GM19463 (cell line): ENCODE data around the gene C1QTNF8.

ENCODE experiments used
- ATAC-seq: cut with Tn5 transposase; IDR thresholded peaks from one replicate; pipeline ENCODE4 v1.9.1; 2021; ENCODE audit warnings: mild to moderate bottlenecking, moderate library complexity; ENCODE audit not compliant: unreplicated experiment

The C1QTNF8 gene

GRCh38 chr16:1079786-1080525, 16.1 kb downstream of the C1QTNF8 start:
- no peak for ATAC-seq

GRCh38 chr16:1079341-1079740, 16.7 kb downstream of the C1QTNF8 start:
- no peak for ATAC-seq

DNA sequence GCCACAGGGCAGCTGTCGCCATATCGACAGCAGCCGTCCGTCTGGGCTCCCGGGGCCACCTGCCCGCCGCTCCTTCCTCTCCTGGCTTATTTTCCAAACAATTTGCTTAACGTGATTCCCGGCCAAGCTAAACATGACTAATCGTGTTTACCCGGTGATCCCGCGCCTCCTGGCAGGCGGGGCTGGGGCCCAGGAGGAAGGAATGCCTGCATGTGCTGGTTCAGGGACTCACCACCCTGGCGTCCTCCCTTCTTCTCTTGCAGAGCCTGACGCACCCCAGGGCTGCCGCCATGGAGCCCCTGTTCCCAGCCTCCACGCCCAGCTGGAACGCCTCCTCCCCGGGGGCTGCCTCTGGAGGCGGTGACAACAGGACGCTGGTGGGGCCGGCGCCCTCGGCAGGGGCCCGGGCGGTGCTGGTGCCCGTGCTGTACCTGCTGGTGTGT, 17.4 kb downstream of the C1QTNF8 start:
- ATAC-seq, result no peak

GRCh38 chr16:1077877-1078578, 18.0 kb downstream of the C1QTNF8 start:
- ATAC-seq, result no peak

GRCh38 chr16:1076801-1077576, 19.1 kb downstream of the C1QTNF8 start:
- ATAC-seq, result no peak

- ATAC-seq, result no peak
These were observed 20.5 kb downstream of the C1QTNF8 start for GRCh38 chr16:1075546-1075945.

GRCh38 chr16:1074379-1074649, 21.7 kb downstream of the C1QTNF8 start:
- no peak for ATAC-seq

DNA sequence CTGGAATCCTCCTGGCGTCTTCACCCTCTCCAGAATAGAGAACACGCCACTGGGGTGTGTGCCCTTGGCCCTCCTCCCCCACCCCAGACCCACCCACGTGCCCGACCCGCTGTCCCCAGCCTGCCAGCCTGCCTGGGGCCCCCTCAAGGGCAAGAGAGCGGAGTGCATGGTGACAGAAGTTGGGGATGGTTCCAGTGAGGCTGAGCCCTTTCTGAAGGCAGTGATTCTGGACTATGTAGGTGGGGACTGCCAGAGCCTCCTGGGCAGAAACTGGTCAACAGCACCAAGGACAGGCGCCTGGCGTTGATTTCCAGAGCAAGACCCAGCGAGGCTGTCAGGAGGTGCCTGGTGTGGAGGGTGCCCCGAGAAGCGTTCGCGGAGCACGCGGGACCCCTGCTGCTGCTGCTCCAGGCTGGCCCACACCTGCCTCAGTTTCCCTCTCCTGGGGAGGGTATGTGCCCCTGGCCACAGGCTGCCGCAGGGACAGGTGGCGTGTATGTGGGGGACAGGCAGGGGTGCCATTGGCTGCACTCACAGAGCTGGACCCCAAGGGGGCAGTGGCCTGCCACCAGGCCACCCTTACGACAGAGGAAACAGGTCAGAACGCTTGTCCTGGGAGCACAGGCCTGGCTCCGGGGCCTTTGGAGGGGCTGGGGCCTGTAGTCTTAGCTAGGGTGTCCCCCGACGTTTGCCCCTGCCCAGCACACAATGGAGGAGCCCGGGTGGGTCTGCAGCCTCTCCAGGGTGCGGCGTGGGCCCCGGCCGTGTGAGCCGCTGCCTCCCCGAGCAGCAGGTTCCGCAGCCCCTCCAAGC, 22.3 kb downstream of the C1QTNF8 start:
- ATAC-seq, result no peak

- no peak for ATAC-seq
These were observed 22.8 kb downstream of the C1QTNF8 start for GRCh38 chr16:1073262-1073558.

DNA sequence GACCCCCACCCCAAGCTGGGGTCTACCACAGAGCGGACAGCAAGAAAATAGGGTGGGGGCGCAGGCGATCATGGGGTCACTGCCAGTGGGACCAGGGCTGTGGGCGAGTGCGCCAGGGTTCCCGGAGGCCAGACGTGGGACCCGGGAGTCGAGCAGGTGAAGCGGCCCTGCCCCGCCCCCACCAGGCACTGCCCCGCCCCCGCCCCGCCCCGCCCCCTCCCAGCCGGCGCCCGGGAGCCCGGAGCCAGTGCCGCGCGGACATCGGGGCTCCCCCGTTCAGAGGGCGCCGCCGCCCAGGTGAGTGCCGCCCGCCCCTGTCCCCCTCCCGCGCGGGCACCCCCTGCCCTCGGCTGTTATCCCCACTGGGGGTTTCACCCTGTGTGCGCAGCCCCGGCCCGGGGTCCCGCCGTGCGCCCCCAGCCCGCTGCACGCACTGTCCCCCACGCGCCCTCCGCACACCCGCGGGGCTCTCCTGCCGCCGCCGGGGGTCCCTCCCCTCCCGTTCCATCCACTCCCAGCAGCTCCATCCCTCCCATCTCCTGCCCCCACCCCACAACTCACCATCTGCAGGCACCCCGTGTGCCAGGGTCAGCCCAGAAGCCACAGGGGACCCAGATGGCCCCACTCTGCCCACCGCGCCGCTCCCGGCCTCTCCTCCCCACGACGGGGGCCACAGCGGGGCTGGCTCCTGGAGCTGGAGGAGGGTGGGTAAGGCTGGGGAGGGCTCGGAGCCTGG, 23.4 kb downstream of the C1QTNF8 start, which contains the start of gene SSTR5:
Gene SSTR5, plus strand, starts transcription at position 222 of the 736 bp plus-strand sequence. CDS start 6,122 bp downstream, outside the sequence.
- no peak for ATAC-seq

- no peak for ATAC-seq
These were observed 24.4 kb downstream of the C1QTNF8 start for GRCh38 chr16:1071561-1072225.

DNA sequence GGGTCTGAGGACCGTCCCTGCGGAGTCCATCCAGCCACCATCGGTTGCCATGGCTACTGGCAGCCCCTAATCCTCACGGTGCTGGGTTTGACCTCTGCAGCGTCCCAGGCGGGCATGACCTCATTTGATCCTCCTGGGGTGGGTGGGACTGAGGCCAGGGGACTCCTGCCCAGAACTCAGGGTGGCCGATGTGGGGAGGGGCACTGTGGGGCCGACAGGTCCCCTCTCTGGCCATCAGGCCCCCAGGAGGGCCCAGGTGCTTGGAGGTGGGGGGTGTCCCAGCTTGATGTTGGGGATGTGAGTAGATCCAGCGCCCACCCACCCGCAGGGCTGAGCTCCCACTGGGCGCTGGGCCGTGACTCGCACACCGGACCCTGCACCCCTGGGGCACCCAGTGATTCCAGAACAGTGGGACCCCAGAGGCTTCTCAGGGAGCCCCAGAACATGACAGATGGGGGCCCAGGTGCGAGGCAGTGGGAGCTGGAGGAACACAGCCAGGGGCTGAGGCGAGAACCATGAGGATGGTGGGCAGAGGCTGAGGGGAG, 25.1 kb downstream of the C1QTNF8 start:
- ATAC-seq, result no peak

GRCh38 chr16:1070084-1070863, 25.8 kb downstream of the C1QTNF8 start:
- ATAC-seq, result no peak

- no peak for ATAC-seq
These were observed 26.9 kb downstream of the C1QTNF8 start for GRCh38 chr16:1069154-1069553.

DNA sequence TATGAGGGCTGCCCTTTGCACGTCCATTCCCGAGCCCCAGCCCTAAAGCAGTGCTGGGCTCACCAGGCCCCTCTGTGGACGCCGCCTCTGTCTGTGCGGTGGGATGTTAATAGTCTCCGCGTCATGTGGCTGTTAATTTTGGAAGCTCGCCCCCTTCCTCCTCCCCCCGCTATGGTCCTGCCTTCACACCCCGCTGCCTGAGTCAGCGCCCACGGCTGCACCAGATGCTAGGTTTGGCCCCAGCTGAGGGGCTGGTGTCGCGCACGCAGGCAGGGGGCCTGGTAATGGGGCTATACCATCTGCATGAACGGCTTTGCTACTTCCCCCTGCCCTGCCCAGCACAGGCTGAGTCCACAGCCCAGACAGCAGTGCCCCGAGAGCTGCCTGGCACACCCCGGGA, 27.6 kb downstream of the C1QTNF8 start:
- no peak for ATAC-seq

DNA sequence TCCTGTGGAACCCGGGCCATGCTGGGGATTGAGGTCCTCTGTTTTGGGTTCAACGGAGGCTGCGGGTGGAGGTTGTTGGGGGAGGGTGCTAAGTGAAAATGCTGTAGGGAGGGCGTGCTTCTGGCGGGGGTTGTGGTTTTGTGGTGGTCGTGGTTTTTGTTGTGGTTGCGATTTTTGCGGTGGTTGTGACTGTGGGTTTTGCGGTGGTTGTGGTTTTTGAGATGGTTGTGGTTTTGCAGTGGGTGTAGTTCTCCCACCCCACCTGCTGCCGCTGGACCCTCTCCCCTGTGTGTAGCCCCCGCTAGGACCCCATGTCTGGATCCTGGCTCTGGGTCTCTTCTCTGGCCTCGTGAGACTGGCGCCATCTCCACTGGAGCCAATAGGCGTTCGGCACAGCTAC, 28.4 kb downstream of the C1QTNF8 start:
- ATAC-seq, result no peak

DNA sequence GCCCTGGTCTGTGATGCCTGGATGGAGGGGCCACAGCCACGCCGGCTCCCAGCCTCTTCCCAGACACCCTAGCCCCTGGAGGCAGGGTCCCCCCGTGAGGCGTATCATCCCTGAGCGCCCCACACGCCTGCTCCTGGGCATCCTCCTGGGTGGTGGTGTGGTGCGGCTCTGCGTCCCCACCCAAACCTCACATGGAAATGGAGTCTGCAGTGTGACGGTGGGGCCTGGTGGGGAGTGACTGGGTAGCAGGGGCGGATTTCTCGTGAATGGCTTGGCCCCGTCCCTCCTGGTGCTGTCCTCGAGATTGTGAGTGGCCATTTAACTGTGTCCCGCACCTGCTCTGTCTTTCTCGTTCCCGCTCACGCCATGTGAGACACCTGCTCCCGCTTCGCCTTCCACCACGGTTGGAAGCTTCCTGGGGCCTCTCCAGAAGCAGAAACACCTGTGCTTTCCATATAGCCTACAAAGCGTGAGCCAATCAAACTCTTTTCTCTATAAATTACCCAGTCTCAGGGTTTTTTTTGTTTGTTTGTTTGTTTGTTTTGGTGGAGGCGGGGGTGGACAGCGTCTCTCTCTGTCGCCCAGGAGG, 29.4 kb downstream of the C1QTNF8 start:
- no peak for ATAC-seq

DNA sequence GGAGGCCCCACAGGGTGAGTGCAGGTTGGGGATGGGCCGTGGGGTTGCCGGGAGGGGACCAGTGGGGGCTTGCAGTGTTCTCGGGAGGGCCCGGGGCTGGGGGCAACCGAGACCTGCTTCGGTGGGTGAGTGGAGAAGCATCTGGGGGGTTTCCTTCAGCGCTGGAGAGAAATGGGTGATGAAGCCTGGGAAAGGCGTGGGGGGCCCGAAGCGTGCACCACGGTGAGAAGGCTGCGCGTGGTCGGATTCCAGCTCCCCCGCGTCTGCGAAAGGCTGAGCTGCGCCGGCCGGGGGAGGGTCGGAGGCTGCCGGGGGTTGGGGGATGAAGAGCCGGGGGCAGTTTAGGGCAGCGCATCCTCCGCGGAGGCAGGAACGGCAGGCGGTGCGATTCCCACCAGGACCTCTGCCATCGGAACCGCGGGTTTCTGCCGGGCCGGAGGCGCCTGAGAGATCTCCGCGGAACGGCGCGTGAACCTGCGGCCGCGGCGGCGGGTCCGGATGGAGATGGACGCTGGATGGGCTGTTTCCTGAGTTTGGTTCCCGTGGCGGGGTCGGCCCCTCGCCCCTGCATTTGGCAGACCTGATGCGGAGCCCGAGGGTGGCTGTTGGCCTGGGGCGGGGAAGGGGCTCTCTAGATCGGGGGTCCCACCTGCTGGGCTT, 30.4 kb downstream of the C1QTNF8 start:
- no peak for ATAC-seq
